GM12878 (cell line): Measurements from ENCODE around the gene ITPR2. TPM values are rescaled to one million over a fixed set of nuclear protein-coding genes. Genes with fewer than 3 reads are reported as not detected.

Experiments
- BCL11A ChIP-seq: IDR thresholded peaks from 2 replicates; pipeline ENCODE4 v1.6.1; 2011; ENCODE audit warnings: low read depth, low read length
- CBX5 ChIP-seq: sonication (generic); IDR thresholded peaks from 2 replicates; pipeline ENCODE4 v1.6.1; 2016; ENCODE audit warnings: low read depth, moderate library complexity, mild to moderate bottlenecking, inconsistent platforms
- CREB1 ChIP-seq: IDR thresholded peaks from 2 replicates; pipeline ENCODE4 v1.6.1; 2012; ENCODE audit warnings: low read depth, mild to moderate bottlenecking, inconsistent platforms
- ESRRA ChIP-seq: IDR thresholded peaks from 2 replicates; pipeline ENCODE4 v1.6.1; 2012; ENCODE audit warnings: mild to moderate bottlenecking, low read length, improper control_type of control experiment
- NFXL1 ChIP-seq: fragments of 450-650 bp; IDR thresholded peaks from 2 replicates; pipeline ENCODE4 v1.6.1; 2017; ENCODE audit warnings: antibody characterized with exemption, mild to moderate bottlenecking, borderline replicate concordance
- NR2C2 ChIP-seq: IDR thresholded peaks from 2 replicates; pipeline ENCODE4 v1.6.1; 2011; ENCODE audit warnings: borderline replicate concordance, low read depth; ENCODE audit not compliant: control insufficient read depth, insufficient read length
- PAX8 ChIP-seq: fragments of 450-650 bp; IDR thresholded peaks from 2 replicates; pipeline ENCODE4 v1.6.1; 2017; ENCODE audit warnings: mild to moderate bottlenecking, moderate library complexity
- RB1 ChIP-seq: fragments of 450-650 bp; formaldehyde crosslinking; IDR thresholded peaks from 2 replicates; pipeline ENCODE4 v1.6.1; 2017; ENCODE audit warnings: mild to moderate bottlenecking, borderline replicate concordance
- SIN3A ChIP-seq: IDR thresholded peaks from 2 replicates; pipeline ENCODE4 v1.6.1; 2012; ENCODE audit warnings: low read depth, low read length, improper control_type of control experiment
- SPI1 ChIP-seq: IDR thresholded peaks from 2 replicates; pipeline ENCODE4 v1.6.1; 2011; ENCODE audit warnings: low read depth, mild to moderate bottlenecking, low read length, moderate library complexity, borderline replicate concordance; ENCODE audit not compliant: insufficient read depth
- SREBF1 ChIP-seq: IDR thresholded peaks from 2 replicates; pipeline ENCODE4 v1.6.1; 2012; ENCODE audit warnings: mild to moderate bottlenecking, low read length
- ZSCAN29 ChIP-seq: fragments of 450-650 bp; IDR thresholded peaks from 2 replicates; pipeline ENCODE4 v1.6.1; 2017; ENCODE audit warnings: mild to moderate bottlenecking, moderate library complexity
- polyA plus RNA-seq, 11 experiments: library from polyadenylated mRNA; depleted of rRNA in 4 of 11; unstranded in 6 of 11; stranded (reverse) in 5 of 11; fragments of >200 nt; fragmentation: Nextera tagmentation in 4 of 11; fragmentation: Illumina TruSeq in 1 of 11; extraction: Ambion mirVana in 4 of 11; extraction: Trizol in 1 of 11; gene quantifications; 1 replicate in 1 of 11; 2 replicates in 10 of 11; pipeline versions ENCODE4 v1.2.1 to v1.2.3, GENCODE V29; 2011 to 2016; ENCODE audit warnings: inconsistent platforms in 2 of 11, missing spikeins in 2 of 11, low read depth in 1 of 11
- total RNA-seq, 4 experiments: library from RNA; depleted of rRNA in 3 of 4; stranded (reverse); fragments of >200 nt in 3 of 4; fragmentation: Illumina TruSeq in 1 of 4; extraction: Trizol in 1 of 4; gene quantifications; 2 replicates each; pipeline versions ENCODE4 v1.2.1 to v1.2.3, GENCODE V29; 2013 to 2021
- TF ChIP-seq, protein P1 (sequence below): fragments of 450-650 bp; IDR thresholded peaks from 2 replicates; pipeline ENCODE4 v1.6.1; 2018; ENCODE audit warnings: borderline replicate concordance, mild to moderate bottlenecking; ENCODE audit not compliant: partially characterized antibody
- TF ChIP-seq, protein P2 (sequence below), 3 experiments: IDR thresholded peaks in 2 of 3; conservative IDR thresholded peaks in 1 of 3; 2 replicates each; pipeline ENCODE4 v1.5.1; 2011; ENCODE audit warnings: low read depth in 3 of 3, low read length in 3 of 3, mild to moderate bottlenecking in 3 of 3, control low read depth in 2 of 3, moderate library complexity in 2 of 3, inconsistent platforms in 1 of 3, mixed read lengths in 1 of 3; ENCODE audit not compliant: control insufficient read depth in 2 of 3, insufficient read depth in 1 of 3; ENCODE audit errors: extremely low read depth in 1 of 3
- TF ChIP-seq, protein P3 (sequence below): IDR thresholded peaks from 2 replicates; pipeline ENCODE4 v1.6.1; 2012; ENCODE audit warnings: improper control_type of control experiment, low read depth, low read length; ENCODE audit not compliant: insufficient replicate concordance
- TF ChIP-seq, protein P4 (sequence below): fragments of 450-650 bp; IDR thresholded peaks from 2 replicates; pipeline ENCODE4 v1.6.1; 2018; ENCODE audit warnings: mild to moderate bottlenecking, low read depth, moderate library complexity; ENCODE audit not compliant: partially characterized antibody

ITPR2 gene
- total and polyA plus RNA-seq, 10 of the 15 experiments (the other 5 are each of a cell fraction or from before 2014, with no cell fraction given) = 7.5 to 76.2 (median 47.1) TPM

DNA sequence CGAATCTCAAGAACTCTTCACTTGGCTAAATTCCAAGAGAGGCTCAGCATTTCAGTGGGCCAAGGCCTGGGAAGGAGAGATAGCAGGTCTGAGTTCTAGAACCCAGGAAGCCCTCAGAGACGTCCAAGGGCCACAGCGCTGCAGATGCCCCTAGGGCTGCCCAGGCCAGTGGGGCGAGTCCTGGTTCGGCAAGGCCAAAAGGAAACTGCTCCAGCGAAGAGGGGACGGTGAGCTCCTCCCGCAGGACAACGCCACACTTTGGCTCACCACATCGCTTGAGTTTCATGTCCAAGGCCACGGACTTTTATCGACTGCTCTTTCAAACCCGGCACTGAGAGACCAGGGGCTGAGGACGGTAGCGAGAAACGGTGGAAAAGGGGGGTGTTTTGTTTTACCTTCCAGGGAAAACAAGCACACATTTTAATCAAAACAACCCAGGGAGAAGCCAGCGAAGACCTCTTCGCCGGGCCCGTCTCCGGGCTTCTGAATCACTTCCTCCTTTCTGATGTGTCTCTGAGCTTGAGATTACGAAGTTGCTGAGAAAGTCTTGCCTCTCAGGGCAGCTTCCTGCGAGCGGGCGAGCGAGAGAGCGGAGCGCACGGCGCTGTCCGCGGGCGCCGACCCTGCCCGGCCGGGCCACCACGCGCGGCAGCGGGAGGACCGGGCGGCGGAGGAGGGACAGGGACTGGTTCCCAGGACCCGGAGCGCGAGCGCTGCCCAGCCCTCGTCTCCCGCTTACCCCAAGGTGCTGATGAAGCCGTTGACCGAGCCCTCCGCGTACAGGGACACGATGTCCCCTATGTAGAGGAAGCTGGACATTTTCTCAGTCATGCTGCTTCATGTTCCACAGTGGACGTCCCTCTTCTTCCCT, 808 bp downstream of the ITPR2 start (continued):
- TF ChIP-seq, protein P1, sequence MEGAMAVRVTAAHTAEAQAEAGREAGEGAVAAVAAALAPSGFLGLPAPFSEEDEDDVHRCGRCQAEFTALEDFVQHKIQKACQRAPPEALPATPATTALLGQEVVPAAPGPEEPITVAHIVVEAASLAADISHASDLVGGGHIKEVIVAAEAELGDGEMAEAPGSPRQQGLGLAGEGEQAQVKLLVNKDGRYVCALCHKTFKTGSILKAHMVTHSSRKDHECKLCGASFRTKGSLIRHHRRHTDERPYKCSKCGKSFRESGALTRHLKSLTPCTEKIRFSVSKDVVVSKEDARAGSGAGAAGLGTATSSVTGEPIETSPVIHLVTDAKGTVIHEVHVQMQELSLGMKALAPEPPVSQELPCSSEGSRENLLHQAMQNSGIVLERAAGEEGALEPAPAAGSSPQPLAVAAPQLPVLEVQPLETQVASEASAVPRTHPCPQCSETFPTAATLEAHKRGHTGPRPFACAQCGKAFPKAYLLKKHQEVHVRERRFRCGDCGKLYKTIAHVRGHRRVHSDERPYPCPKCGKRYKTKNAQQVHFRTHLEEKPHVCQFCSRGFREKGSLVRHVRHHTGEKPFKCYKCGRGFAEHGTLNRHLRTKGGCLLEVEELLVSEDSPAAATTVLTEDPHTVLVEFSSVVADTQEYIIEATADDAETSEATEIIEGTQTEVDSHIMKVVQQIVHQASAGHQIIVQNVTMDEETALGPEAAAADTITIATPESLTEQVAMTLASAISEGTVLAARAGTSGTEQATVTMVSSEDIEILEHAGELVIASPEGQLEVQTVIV = no peak
- TF ChIP-seq, protein P2, sequence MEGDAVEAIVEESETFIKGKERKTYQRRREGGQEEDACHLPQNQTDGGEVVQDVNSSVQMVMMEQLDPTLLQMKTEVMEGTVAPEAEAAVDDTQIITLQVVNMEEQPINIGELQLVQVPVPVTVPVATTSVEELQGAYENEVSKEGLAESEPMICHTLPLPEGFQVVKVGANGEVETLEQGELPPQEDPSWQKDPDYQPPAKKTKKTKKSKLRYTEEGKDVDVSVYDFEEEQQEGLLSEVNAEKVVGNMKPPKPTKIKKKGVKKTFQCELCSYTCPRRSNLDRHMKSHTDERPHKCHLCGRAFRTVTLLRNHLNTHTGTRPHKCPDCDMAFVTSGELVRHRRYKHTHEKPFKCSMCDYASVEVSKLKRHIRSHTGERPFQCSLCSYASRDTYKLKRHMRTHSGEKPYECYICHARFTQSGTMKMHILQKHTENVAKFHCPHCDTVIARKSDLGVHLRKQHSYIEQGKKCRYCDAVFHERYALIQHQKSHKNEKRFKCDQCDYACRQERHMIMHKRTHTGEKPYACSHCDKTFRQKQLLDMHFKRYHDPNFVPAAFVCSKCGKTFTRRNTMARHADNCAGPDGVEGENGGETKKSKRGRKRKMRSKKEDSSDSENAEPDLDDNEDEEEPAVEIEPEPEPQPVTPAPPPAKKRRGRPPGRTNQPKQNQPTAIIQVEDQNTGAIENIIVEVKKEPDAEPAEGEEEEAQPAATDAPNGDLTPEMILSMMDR (IDR thresholded peaks at IDR 0.05 in 2 of 3, conservative IDR thresholded peaks at IDR 0.05 in 1 of 3; ENCODE audit: control insufficient read depth in 2 of 3, extremely low read depth in 1 of 3, insufficient read depth in 1 of 3, low read depth in 3 of 3, low read length in 3 of 3) = peak in 1 of 3 experiments; percentile 12; a peak in 2 of 6 replicates
- TF ChIP-seq CBX5 (no peak), PAX8 (no peak), ZSCAN29 (no peak), CREB1 (0 out of 2 replicates have a peak, but pooled peaks have one; percentile 25), BCL11A (no peak), SREBF1 (no peak), NR2C2 (no peak), ESRRA (no peak), RB1 (no peak), SIN3A (peak; percentile 77; the same call in 1 of the 2 replicates), NFXL1 (no peak; the same call in 1 of the 2 replicates), SPI1 (peak; percentile 93)
- TF ChIP-seq, protein P3, sequence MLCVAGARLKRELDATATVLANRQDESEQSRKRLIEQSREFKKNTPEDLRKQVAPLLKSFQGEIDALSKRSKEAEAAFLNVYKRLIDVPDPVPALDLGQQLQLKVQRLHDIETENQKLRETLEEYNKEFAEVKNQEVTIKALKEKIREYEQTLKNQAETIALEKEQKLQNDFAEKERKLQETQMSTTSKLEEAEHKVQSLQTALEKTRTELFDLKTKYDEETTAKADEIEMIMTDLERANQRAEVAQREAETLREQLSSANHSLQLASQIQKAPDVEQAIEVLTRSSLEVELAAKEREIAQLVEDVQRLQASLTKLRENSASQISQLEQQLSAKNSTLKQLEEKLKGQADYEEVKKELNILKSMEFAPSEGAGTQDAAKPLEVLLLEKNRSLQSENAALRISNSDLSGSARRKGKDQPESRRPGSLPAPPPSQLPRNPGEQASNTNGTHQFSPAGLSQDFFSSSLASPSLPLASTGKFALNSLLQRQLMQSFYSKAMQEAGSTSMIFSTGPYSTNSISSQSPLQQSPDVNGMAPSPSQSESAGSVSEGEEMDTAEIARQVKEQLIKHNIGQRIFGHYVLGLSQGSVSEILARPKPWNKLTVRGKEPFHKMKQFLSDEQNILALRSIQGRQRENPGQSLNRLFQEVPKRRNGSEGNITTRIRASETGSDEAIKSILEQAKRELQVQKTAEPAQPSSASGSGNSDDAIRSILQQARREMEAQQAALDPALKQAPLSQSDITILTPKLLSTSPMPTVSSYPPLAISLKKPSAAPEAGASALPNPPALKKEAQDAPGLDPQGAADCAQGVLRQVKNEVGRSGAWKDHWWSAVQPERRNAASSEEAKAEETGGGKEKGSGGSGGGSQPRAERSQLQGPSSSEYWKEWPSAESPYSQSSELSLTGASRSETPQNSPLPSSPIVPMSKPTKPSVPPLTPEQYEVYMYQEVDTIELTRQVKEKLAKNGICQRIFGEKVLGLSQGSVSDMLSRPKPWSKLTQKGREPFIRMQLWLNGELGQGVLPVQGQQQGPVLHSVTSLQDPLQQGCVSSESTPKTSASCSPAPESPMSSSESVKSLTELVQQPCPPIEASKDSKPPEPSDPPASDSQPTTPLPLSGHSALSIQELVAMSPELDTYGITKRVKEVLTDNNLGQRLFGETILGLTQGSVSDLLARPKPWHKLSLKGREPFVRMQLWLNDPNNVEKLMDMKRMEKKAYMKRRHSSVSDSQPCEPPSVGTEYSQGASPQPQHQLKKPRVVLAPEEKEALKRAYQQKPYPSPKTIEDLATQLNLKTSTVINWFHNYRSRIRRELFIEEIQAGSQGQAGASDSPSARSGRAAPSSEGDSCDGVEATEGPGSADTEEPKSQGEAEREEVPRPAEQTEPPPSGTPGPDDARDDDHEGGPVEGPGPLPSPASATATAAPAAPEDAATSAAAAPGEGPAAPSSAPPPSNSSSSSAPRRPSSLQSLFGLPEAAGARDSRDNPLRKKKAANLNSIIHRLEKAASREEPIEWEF = no peak
- TF ChIP-seq, protein P4, sequence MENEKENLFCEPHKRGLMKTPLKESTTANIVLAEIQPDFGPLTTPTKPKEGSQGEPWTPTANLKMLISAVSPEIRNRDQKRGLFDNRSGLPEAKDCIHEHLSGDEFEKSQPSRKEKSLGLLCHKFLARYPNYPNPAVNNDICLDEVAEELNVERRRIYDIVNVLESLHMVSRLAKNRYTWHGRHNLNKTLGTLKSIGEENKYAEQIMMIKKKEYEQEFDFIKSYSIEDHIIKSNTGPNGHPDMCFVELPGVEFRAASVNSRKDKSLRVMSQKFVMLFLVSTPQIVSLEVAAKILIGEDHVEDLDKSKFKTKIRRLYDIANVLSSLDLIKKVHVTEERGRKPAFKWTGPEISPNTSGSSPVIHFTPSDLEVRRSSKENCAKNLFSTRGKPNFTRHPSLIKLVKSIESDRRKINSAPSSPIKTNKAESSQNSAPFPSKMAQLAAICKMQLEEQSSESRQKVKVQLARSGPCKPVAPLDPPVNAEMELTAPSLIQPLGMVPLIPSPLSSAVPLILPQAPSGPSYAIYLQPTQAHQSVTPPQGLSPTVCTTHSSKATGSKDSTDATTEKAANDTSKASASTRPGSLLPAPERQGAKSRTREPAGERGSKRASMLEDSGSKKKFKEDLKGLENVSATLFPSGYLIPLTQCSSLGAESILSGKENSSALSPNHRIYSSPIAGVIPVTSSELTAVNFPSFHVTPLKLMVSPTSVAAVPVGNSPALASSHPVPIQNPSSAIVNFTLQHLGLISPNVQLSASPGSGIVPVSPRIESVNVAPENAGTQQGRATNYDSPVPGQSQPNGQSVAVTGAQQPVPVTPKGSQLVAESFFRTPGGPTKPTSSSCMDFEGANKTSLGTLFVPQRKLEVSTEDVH = no peak
